GM19240 (cell line): Measurements from ENCODE around the gene AIFM2.

Experiments used
- DNase-seq: peaks from one replicate; pipeline ENCODE4 v3.0.0; 2011; ENCODE audit warnings: low spot score; ENCODE audit not compliant: insufficient read length

Gene AIFM2

DNA sequence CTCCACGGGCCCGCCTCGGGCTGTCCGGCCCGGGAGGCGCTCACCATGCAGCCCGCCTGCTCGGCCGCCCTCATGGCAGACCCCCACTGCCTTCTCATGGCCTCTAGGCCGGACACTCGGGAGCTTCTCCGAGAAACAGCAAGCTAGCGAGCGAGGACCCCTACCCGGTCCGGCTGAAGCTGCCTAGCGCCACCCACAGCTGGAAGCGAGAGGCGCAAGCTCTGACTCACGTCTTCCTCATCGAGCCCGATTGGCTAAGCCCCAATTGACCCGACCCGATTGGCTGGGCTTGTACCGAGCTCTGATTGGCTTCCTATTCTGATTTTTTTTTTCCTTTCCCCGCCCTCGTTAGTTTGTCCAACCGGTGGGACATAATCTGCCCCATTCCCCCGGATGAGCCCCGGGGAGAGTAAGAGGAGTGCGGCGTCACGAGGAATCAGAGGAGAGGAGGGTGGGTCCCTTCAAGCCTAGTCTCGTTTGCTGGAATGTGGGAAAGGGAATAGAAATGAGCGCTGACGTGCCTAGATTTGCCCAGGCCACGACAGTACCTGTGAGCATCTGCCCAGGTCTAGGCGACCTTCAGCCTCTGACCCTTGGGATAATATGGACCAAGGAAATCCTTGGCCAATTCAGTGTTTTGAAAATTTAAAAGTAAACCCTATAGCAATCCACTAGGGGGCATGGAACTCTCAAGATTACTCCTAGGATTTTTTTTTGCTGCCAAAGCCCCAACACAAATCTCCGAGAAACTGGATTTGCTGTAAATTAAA lies 14.0 kb upstream of the AIFM2 start, which contains the start of gene TYSND1:
TSS of gene TYSND1 (minus strand) at position 212 of the 770 bp plus-strand sequence. CDS start at position 98, 114 bp downstream.
- peak; percentile 92 for DNase-seq

DNA sequence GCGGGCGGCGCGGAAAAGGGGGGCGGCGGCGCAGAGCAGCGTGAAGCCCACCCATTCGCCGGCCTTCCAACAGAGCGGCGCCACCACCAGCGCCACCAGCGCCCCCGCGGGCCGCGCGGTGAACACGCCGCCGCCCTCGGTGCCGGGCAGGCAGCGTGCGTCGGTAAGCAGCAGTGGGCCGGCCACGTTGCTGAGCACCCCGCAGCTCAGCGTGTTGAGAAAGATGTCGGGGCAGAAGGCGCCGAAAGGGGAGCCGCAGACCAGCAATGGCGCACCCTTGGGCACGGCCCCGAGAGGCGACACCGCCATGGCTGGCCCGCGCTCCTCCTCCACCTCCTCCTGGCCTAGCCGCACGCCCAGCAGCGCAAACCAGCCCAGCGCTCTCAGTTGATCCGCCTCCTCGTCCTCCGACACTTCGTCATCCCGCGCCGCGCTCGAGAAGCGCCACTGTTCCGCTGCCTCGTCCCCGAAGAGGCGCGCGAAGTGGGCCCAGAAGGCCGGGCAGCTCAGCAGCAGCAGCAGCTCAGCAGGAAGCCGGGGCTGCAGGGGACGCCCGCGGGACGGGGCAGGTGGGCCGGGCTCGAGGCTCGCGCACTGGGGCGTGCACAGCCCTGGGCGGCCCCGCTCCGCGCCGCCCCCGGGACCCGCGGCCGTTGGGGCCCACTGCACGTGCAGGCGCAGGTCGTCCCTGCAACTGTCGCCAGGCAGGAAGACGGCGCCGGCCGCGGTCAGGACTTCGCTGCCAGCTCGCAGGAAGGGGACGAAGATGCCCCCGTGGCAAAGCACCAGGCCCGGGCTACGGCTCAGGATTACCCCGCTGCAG lies 13.3 kb upstream of the AIFM2 start:
- DNase-seq, result peak; percentile 56

DNA sequence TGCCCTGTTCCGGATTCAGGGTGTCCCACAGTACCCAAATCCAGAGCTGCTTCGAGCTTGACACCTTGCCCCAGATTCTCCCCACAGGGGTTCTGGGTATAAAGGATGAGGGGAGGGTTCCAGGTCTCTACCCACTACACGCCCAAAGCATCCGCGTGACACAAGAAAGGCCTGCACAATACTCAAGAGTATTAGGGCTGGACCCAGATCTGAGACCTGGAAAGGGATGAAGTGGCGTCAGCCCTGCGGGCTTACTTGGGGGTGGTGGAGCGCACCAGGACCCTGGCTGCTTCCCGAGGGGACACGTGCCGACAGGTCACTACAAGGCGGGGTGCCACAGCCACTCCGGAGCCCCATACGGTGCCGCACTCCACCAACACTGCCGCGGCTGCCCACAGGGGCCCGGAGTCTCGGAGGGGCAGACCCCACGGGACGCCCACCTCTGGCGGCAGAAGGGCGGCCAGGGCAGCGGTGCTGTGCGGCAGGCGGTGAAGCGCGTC lies 12.6 kb upstream of the AIFM2 start:
- no peak for DNase-seq

DNA sequence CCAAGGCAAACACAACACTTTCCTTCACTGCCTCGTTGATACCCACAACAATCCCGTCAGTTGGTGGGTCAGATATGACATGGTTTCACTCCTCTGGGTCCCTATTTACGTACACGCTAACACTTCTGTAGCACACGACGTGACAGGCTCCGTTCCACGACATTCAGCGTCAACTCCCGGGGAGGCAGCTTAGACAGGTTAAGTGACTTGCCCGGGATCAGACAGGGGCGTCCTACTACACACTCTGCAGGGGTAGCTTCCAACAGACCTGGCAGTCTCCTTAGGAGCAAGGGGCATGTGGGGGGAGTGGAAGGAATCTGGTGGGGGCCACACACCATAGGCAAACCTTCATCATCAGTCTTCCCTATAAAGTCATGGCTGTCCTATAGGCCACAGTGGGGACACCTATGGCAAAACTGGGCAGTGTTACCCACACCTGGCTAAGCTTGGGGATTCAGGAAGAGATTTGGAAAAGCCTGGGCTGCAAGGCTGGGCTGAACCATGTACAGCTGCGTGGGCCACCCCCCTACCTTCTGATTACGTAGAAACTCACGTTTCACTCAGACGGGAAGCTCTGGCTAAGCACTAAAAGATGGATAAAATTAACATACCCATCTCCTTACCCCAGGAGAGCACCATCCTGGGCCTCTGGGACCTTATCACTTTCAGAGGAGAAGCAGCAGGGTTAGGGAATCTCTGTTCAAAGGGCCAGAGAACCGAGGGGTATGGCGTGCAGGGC lies 11.9 kb upstream of the AIFM2 start:
- DNase-seq, result no peak

DNA sequence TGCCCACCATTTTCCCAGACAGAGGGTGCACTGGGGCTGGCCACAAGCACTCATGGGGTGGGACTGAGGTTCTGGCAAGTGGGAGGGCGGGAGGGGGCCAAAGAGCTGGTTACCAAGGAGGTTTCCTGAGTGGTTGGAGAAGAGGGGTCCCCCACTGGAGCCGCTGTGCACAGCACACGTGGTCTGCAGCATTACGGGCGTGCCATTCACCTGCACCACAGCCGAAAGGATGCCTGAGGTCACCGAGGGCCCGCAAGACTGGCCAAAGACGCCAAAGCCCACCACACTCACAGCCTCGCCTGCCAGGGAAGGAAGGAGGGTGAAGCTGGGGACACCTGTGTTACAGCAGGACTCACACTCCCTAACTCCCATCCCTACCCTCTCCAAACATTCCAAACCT lies 9.9 kb upstream of the AIFM2 start:
- DNase-seq, result no peak

DNA sequence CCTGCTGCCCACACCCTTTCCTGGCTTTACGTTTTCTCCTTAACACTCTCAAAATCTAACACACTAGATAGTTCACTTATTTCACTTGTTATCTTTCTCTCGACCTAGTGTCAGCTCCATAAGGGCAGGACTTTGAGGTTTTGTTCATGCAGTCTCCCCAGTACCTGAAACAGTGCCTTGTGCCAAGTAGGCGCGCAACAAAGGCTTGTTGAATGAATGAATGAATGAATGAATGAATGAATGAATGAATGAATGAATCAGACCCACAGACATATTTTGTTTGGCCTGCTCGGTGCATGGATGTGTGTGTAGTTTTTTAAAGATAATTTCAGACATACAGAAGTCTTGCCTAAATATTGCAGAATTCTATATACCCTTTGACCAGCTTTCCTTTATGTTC lies 7.7 kb upstream of the AIFM2 start:
- no peak for DNase-seq

DNA sequence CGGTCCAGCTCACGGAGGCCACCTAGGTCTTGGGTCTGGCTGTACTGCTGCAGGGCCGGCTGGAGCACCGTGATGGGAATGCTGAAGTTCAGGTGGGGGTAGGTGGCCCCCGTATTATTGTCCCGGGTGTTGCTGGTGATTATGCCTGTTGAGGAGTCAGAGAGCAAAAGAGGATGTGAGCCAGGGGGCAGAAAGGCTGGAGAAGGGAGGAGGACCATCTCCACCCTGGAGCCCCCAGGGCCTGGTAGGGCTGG lies 7.3 kb upstream of the AIFM2 start:
- no peak for DNase-seq

DNA sequence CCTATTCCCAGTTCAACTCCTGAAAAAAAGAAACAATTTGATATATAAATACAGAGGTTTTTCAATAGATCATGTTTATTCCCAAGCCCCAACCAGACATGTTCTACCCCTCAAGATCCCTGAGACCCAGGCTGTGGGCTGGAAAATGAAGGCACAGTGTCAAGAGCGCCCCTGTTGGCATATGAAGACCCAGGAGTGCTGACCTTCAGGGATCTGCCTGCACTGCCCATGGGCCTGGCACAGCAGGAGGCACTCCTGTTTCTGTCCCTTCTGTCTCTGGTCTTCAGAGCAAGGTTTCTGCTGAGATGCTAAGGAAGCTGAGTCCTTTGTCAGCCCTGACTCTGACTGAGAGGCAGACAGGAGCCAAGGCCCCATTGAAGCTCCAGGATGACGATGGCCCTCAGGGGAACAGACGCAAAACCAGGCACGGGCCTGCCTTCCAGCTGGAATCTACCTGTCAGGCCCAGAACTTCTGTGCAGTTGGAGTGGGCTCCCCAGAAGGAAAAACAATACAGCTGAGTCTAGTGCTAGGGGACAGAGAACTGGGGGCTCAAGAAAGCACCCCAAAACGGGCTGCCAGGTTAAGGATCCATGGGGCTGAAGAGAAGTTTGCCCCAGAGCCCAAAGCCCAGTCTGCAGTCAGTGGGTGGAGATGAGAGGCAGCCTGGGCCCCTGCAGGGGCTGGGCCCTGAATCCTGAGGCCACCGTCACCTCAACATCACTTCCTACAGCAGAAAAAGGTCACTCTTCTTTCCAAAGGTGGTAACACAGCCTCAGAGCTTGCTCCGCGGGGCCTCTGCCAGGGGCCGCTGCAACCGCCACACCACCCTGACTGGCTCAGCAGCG lies 6.7 kb upstream of the AIFM2 start:
- DNase-seq, result no peak

DNA sequence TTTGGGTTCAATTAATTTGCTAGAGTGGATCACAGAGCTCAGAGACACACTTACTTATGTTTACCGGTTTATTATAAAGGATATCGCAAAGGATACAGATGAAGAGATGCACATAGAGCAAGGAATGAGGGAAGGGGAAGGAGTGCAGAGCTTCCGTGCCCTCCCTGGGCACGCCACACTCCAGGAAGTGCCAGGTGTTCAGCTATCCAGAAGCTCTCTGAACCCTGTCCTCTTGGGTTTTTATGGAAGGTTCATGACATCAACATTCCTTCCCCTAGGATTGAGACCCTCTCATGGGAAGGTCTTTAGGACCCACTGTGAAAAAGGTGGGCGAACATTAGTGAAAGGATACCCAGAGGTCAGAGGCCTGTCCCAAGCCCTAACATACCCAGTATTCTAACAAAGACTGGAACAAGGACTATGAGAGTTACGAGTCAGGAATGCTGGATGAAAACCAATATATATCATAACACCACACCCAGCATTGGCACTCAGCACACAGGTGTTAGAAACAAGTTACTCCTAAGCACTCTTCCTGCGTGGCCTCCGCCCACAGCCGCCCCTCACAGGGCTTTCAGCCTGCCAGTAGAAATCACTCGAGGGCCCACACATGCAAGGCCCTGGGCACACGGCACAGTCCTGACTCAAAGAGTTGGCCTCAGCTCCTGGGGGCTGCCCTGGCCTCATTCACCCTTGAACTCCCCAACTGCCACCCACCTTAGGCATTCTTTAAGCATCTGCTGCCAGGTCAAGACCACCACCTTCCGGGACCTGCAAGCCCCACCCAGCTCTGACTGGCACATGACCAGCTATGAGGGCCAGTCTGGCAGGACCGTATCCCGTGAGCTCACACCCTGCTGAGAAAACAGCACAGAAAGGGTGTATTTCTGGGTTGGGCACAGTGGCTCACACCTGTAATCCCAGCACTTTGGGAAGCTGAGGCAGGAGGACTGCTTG lies 5.6 kb upstream of the AIFM2 start:
- no peak for DNase-seq

DNA sequence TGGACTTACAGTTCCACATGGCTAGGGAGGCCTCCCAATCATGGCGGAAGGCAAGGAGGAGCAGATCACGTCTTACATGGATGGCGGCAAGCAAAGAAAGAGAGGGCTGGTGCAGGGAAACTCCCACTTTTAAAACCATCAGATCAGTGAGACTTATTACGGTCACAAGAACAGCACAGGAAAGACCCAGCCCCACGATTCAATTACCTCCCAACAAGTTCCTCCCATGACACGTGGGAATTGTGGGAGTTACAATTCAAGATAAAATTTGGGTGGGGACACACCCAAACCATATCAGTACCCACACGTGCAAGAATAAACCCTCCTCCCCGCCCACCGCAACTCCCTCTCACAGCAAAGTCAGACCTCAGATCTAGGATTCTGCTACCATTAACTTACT lies 4.5 kb upstream of the AIFM2 start:
- DNase-seq, result no peak

DNA sequence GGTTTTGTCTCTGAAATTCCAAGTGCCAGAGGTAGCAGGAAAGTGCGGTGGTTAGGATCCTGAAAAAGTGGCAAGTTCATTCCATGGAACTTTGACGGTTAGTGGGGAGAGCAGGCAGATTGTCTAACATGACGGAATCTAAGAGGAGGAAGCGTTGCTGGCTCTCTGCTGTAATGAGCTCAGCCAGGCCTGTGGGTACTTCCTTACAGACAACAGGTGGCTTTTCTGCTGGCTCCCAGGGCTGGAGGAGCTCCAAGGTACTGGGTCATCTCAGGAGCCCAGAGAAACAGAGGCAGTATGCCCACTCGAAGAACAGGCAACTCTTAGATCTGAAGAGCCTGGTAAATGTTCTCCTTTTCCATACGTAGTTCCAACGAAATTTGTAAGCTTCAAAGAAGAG lies 3.1 kb upstream of the AIFM2 start:
- DNase-seq, result no peak

DNA sequence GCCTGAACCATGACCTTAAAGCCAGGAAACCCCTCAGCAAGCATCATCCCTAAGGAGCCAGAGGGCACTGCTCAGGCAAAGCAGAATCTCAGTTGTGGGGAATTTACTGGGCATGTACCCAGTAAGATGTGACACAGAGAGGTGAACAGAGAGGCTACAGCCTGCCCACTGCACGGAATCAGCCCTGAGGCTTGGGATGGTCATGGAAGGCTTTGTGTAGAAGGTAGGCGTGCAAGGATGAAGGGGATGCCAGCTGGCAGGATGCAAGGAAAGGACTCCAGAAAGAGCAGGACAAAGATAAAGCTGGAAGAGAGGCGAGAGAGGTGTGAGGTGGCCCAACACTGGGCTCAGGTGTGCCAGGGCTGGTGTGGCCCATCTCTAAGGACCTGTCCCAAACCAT lies 2.4 kb upstream of the AIFM2 start:
- no peak for DNase-seq

DNA sequence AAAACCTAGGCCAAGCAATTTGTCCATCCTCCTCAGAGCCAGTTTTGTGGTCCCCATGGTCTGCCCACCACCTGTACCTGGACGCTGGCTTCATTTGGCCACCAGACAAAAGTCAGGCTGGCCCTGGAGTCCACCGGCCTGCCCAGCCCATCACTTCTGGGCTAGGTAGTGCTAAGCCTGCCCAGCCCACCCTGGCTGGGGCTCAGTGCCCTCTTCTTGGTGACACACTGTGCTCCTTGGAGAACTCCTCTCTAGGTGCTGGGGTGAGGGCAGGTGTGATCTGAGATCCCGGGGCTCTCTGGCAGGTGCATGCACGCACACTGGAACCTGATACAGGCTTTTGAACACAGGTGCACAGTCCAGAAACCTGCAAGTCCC lies 1.1 kb downstream of the AIFM2 start:
- DNase-seq, result no peak

DNA sequence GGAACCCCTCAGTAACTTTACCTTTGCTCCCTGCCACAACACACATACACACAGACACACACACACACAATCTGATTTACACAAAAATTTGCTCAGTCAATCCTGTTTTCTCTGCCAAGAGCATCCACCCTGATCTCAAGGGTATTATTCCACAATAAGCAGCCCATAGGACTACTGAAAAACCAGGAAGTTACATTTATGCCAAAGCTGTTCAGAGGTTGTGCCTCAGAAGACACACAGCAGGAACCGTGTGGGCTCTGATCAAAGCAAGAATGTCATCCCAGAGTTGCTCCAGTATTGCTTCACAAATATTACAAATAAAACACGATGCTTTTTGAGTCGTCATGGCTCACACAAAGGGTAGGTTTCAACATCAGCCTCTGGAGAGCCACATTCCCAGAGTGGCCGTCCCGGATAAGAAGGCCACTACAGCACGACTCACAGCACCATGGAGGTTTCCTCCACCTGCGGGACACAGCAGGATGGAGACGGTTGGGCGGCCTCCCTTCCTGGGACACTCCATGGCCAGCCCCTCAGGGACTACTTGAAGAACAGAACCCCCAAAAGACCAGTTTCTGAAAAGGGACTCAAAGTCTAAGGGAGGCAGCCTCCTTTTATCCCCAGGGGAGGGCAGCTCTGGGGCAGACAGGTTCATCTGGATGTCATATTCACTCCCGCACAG lies 1.6 kb downstream of the AIFM2 start:
- no peak for DNase-seq

DNA sequence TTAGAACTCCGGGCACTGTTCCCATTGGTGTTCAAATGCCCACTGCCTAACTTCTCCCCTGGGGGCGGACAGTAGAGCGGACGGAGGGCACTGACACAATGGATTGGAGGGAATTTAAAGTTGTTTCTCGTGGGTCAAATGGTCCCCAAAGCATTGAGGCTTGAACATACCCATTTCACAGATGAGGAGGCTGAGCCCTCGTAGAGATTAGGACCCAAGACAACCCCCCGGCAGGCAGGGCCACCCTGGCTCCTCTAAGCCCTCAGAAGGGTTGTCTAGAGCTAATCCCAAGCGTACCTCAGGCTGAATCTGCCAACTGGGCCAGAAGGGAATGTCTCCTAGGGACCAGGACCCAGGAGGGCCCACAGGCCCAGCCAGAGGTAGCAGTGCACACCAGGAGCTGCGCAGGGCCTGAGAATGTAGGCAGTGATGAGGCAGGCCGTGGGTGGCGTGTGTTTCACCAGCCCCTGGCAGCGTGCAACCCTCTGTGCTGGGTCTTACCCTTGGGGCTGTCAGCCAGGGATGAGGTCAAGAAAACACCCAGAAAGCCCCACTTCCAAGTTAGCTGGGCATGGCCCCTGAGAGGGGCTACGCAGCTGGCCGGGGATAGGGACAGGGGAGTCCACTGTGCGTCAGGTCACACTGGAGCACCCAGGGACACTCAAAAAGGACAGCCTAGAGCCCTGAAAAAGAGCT lies 5.8 kb downstream of the AIFM2 start:
- no peak for DNase-seq

DNA sequence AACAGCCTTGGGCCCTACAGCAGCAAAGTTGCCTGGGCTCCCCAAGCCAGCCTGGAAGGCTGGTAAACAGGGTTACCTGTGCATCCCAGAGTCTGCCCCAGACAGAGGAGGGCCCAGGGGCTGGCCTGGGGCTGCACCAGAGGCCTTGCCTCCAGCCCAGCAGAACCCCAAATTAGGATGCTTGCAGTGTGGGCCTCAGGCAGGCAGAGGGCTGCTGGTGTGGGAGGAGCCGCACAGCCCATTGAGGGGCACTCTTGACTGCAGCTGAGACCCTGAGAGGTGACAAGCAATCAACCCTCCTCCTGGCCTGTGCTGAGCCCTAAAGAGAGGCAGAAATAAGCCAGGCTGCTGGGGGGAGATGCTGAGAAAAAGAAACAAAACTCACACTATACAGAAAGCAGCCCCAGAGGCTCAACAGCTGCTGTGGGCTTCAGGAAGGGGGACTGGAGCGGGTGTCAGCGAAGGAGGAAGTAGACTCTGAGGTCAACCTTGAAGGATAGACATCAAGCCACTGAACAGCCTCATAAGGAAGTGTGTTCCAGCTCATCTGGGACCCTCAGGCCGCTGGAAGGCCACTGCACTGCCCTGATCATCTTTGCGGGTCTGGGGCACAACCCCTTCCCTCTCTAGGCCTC lies 6.6 kb downstream of the AIFM2 start:
- DNase-seq, result no peak

DNA sequence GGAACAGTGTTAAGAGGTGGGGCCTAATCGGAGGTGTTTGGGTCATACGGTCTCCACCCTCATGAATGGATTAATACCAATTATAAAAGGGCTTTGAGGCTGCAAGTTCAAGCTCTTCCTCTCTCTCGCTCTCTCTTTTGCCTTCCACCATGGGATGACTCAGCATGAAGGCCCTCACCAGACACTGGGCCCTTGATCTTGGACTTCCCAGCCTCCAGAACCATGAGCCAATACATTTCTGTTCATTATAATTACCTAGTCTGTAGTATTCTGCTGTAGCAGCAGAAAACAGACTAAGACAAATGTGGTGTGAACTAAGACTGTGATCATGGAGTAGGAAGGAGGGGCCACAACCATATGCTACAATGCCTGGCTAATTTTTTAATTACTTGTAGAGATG lies 7.7 kb downstream of the AIFM2 start:
- no peak for DNase-seq

DNA sequence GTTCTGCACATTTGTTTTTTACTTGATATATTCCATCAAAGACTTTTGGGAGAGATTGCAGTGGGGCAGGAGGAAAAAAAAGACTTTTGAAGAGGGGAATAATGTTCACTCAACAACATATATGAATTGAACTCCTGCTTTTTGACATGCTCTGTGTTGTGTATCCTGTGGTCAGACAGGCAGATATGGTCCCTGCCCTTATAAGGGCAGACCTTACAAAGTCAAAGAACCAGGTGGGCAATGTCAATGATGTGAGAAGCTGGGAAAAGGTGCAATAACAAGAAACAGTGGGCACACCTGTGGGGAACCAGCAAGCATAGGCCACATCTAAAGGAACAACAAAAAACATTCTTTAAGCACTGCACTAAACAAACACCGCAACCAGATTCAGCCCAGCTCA lies 8.2 kb downstream of the AIFM2 start:
- DNase-seq, result no peak

DNA sequence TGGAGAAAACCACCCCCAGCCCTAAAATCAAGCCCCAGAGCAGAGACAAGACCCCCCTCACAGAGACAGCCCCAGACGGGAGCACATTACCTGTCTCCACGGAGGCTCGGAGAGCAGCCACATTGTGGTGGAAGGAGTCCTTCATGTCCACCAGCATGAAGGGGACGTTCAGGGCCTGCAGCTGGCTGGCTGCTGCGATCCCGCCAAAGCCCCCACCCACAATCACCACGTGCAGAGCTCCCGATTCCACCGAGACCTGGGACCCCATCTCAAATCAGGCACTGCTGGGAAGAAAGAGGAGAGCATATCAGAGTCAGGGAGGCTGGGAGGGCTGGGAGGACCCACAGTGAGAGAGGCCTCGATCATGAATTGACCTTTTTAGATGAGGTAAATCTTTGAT lies 8.8 kb downstream of the AIFM2 start:
- DNase-seq, result no peak
